Gastroesophageal sphincter (tissue), 4 donors: ENCODE data around the gene TEX12. TPM values are rescaled to one million over a fixed set of nuclear protein-coding genes. Genes with fewer than 3 reads are reported as not detected.

ENCODE experiments used
- ATAC-seq: fragments of 150-250 bp; one replicate; pipeline ENCODE4 v1.9.1; 2016; ENCODE audit warnings: mild to moderate bottlenecking, moderate library complexity
- H3K27ac ChIP-seq, 4 donors: fragments of 200-600 bp; sonication (generic) in 3 of 4; 1 replicate in 3 of 4; 2 replicates in 1 of 4; pipeline ENCODE4 v1.5.1; 2016 to 2019
- H3K27me3 ChIP-seq: fragments of 200-600 bp; sonication (generic); one replicate; pipeline ENCODE4 v1.5.1; 2019
- H3K36me3 ChIP-seq, 2 donors: fragments of 200-600 bp; sonication (generic); one replicate each; pipeline ENCODE4 v1.5.1; 2019; ENCODE audit warnings: control low read depth in 1 of 2
- H3K4me1 ChIP-seq, 3 donors: fragments of 200-600 bp; sonication (generic); 1 replicate in 2 of 3; 2 replicates in 1 of 3; pipeline ENCODE4 v1.5.1; 2016 to 2019; ENCODE audit warnings: control low read depth in 2 of 3
- H3K4me3 ChIP-seq, 2 donors: fragments of 200-600 bp; sonication (generic); one replicate each; pipeline ENCODE4 v1.5.1; 2019; ENCODE audit warnings: mild to moderate bottlenecking in 1 of 2, moderate library complexity in 1 of 2
- H3K9me3 ChIP-seq, 3 donors: fragments of 200-600 bp; sonication (generic); one replicate each; pipeline ENCODE4 v1.5.1; 2017 to 2019; ENCODE audit warnings: control low read depth in 2 of 3
- CTCF ChIP-seq, 4 experiments: fragments of 200-600 bp in 2 of 4; fragments of 450-650 bp in 2 of 4; sonication (generic) in 1 of 4; IDR thresholded peaks; one replicate each; pipeline ENCODE4 v1.5.1; 2017 to 2019; ENCODE audit warnings: antibody characterized with exemption in 4 of 4, mild to moderate bottlenecking in 2 of 4, moderate library complexity in 2 of 4
- EP300 ChIP-seq: sonication (generic); formaldehyde crosslinking; IDR thresholded peaks from one replicate; pipeline ENCODE4 v1.6.1; 2017; ENCODE audit warnings: antibody characterized with exemption, mild to moderate bottlenecking
- POLR2A ChIP-seq, 2 donors: fragments of 450-650 bp; IDR thresholded peaks; one replicate each; pipeline ENCODE4 v1.6.1; 2017; ENCODE audit warnings: antibody characterized with exemption in 2 of 2, mild to moderate bottlenecking in 2 of 2, moderate library complexity in 1 of 2
- POLR2AphosphoS5 ChIP-seq: sonication (generic); formaldehyde crosslinking; IDR thresholded peaks from one replicate; pipeline ENCODE4 v1.6.1; 2017; ENCODE audit warnings: antibody characterized with exemption
- WGBS, 2 donors: methylation state at CpG; one replicate each; pipeline ENCODE4 v1.1.5; 2018; ENCODE audit warnings: low coverage in 1 of 2; 5-methylcytosine and 5-hydroxymethylcytosine counted together
- total RNA-seq, 4 donors: library from RNA; depleted of rRNA; stranded (reverse); fragments of >200 nt; gene quantifications; one replicate each; pipeline ENCODE4 v1.1.0, GENCODE V29; 2016

Gene TEX12
- total RNA-seq, 4 donors from 2014 or later = not detected

GRCh38 chr11:112174789-112175598 is 7.8 kb downstream of the TEX12 start, which contains the start of gene BCO2:
Gene BCO2 (plus strand): TSS chr11:112175512. CDS start chr11:112175602, 90 bp downstream.
- 1 to 2% methylated on average over 11 of the region's 11 CpGs for WGBS, 2 donors

DNA sequence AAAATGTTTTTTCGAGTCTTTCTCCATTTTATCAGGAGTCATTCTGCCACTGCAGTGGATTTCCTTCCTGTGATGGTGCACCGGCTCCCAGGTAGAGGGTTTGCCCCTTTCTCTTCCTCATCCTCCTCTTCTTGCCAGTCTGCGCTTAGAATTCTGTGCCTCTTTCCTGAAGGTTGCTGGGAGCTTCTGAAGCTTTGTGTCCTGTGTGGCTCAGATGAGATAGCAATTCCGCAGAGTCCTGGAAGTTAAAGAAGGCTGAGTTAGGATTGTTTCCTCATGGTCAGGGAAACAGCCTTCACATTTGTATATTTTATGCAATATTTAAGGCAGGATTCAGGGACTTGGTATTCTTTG is 8.4 kb downstream of the TEX12 start:
- ATAC-seq = peak; percentile 26
- H3K9me3 ChIP-seq = no peaks in the 10 kb centered on the region
- H3K36me3 ChIP-seq = no peaks in the 10 kb centered on the region
- H3K27me3 ChIP-seq = no peaks in the 10 kb centered on the region
- H3K27ac ChIP-seq = peak overlapping the region; percentile 70 to 89 (median 80)
- peak overlapping the region; percentile 50 to 66 for H3K4me3 ChIP-seq
- H3K4me1 ChIP-seq = peaks cover 2 to 33% (median 4%) of the 10 kb centered on the region in 3 donors
- 0 to 33% methylated on average over 1 to 4 of the region's 4 CpGs for WGBS, 2 donors
- TF ChIP-seq POLR2AphosphoS5 (no peak), POLR2A (IDR thresholded peaks at IDR 0.05) (no peak), EP300 (no peak), CTCF (IDR thresholded peaks at IDR 0.05) (no peak)

More at GRCh38 chr11:112174789-112175598, 7.8 kb downstream of the TEX12 start, which contains the start of gene BCO2:
- TF ChIP-seq EP300 = no peak
- TF ChIP-seq POLR2AphosphoS5 = peak; percentile 17
- TF ChIP-seq POLR2A (IDR thresholded peaks at IDR 0.05) = no peak
- peak; percentile 82 to 86 (median 84) for TF ChIP-seq CTCF (IDR thresholded peaks at IDR 0.05)
- Histone ChIP-seq H3K9me3 (no peaks in the 10 kb centered on the region), H3K27ac (peak within 1 kb of the TSS; percentile 70 to 89 (median 80)), H3K36me3 (no peaks in the 10 kb centered on the region), H3K27me3 (no peaks in the 10 kb centered on the region), H3K4me1 (peaks cover 2 to 33% (median 4%) of the 10 kb centered on the region in 3 donors), H3K4me3 (peak within 1 kb of the TSS; percentile 50 to 66)
- ATAC-seq = peak; percentile 97

- 17 to 22% methylated on average over 1 of the region's 1 CpG for WGBS, 2 donors
- ATAC-seq = no peak
- Histone ChIP-seq H3K4me1 (peaks cover 2 to 33% (median 4%) of the 10 kb centered on the region in 3 donors), H3K27me3 (no peaks in the 10 kb centered on the region), H3K4me3 (peak overlapping the region; percentile 50 to 66), H3K36me3 (no peaks in the 10 kb centered on the region), H3K27ac (peak overlapping the region in 2 of 4 donors; percentile 79 to 82), H3K9me3 (no peaks in the 10 kb centered on the region)
- TF ChIP-seq POLR2A (IDR thresholded peaks at IDR 0.05) (no peak), EP300 (no peak), POLR2AphosphoS5 (no peak), CTCF (IDR thresholded peaks at IDR 0.05) (no peak)
Observed at GRCh38 chr11:112176077-112176476, 8.9 kb downstream of the TEX12 start.

- no peaks in the 10 kb centered on the region for H3K36me3 ChIP-seq
- H3K4me3 ChIP-seq = no peak overlapping the region
- no peak for TF ChIP-seq EP300
- no peak for TF ChIP-seq POLR2AphosphoS5
- no peak for TF ChIP-seq CTCF (IDR thresholded peaks at IDR 0.05)
- TF ChIP-seq POLR2A (IDR thresholded peaks at IDR 0.05) = no peak
- H3K27ac ChIP-seq = no peak overlapping the region
- no peak for ATAC-seq
- peaks cover 2 to 33% (median 4%) of the 10 kb centered on the region in 3 donors for H3K4me1 ChIP-seq
- no peaks in the 10 kb centered on the region for H3K27me3 ChIP-seq
- 67% methylated on average over 3 of the region's 4 CpGs; no CpG with 5 or more reads in 1 of the 2 donors for WGBS, 2 donors
- no peaks in the 10 kb centered on the region for H3K9me3 ChIP-seq
Observed at GRCh38 chr11:112177589-112177988, 10.4 kb downstream of the TEX12 start.
